Anterior cingulate cortex (tissue), 58 donors: ENCODE measurements around the gene CFAP126.
A peak's percentile ranks its signal among the peaks of the same experiment; 100 is the strongest.
"Not testable (repeated sequence)": the region's sequence is repeated elsewhere in the genome, so short reads cannot be mapped to it uniquely, and the experiment has no call there.

Experiments
- DNase-seq, 58 donors: peaks; one replicate each; lab custom pipeline; 2025; lab: John Stamatoyannopoulos, UW

Gene CFAP126

DNA sequence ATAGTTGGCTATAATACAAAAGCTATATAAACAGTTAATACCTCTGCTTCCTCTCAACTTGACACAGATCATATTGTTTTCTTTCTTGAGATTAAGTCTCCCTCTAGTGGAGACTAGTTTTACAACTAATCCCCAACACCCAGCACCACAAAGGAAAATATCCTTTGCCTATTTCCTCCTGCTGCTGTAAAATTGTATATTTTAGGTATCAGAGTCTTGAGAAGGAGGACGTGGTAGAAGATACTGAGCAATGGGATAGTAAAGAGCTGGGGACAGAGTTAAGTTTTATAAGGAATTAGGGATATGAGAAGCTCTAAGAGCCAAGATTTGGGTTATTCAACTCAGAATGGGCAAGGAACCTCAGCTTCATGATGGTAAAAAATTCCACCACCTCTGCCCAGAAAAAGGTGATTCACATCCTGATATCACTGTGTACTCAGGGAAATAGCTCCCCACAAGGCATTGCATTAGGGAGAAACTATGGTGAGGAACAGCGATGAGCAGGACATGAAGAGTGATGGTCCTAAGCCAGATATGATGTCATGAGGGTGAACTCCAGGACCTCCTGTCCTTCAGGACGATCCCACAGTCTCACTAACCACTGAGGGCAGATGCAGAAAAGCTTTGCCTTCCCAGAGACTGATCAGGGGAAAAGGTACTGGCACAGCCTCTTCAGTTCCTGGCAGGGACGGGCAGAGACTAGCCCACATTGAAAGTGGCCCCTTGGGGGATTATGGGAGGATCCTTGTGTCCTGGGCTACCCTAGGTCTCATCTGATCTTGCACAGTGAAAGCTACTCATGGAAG is 14.7 kb upstream of the CFAP126 start:
- peak in 4 of 58 donors; percentile 2 to 58 (median 20) for DNase-seq

DNA sequence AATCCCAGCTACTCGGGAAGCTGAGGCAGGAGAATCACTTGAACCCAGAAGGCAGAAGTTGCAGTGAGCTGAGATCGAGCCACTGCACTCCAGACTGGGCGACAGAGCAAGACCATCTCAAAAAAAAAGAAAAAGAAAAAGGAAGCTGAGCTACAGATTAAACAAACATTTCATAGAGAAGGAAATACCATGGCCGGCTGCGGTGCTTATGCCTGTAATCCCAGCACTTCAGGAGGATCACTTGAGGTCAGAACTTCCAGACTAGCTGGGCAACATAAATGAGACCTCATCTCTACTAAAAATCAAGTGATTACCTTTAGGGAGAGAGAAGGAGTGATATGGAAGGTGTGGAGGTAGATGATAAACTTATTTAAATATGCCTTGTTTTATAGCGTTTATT is 14.0 kb upstream of the CFAP126 start:
- no peak for DNase-seq

DNA sequence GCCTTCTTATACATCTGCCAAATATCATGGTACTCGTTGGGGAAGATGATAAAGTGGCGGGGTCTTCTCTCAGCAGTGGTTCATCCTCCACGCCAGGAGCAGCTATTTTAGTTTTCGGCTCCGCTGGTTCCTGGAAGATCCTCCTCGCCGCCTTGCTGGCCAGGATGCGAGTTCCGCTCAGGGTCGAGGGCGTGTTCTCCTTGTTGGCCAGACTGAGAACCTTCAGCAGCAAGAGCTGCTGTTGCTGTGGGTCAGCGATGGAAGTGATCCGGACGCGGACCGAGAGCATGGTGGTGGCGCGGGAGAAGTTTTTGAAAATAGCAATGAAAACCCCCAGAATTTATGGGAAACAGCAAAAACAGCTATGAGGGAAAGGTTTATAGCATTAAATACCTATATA is 11.4 kb upstream of the CFAP126 start:
- peak in 5 of 58 donors; percentile 2 to 23 (median 12) for DNase-seq

GRCh38 chr1:161378014-161378413 is 10.3 kb upstream of the CFAP126 start:
- DNase-seq = no peak

GRCh38 chr1:161374373-161374772 is 6.7 kb upstream of the CFAP126 start:
- DNase-seq = no peak

GRCh38 chr1:161373442-161373841 is 5.8 kb upstream of the CFAP126 start:
- no peak for DNase-seq

DNA sequence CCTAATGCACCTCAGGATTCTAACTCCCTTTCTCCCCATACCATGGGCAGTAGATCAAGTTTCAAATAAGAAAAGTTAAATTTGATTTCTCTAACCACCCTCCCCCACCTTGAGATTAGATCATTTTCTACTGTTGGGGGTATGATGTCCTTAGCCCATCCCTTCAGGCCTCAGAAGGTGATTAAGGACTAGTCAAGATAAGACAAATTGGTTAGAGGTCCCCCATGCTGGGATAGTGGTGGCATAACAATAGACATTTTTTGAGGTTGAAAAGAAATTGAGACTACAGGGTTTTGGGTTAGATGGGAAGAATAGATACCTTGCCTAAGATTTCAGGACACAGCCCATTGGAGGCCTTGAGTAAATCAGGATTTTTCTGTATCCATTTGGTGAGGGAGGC is 2.5 kb downstream of the CFAP126 start:
- DNase-seq = no peak

GRCh38 chr1:161364332-161364731 is 3.3 kb downstream of the CFAP126 start:
- DNase-seq = no peak

GRCh38 chr1:161359291-161359690 is 8.4 kb downstream of the CFAP126 start:
- DNase-seq = peak in 1 of 58 donors; percentile 4

GRCh38 chr1:161357073-161357472 is 10.6 kb downstream of the CFAP126 start:
- DNase-seq = no peak

DNA sequence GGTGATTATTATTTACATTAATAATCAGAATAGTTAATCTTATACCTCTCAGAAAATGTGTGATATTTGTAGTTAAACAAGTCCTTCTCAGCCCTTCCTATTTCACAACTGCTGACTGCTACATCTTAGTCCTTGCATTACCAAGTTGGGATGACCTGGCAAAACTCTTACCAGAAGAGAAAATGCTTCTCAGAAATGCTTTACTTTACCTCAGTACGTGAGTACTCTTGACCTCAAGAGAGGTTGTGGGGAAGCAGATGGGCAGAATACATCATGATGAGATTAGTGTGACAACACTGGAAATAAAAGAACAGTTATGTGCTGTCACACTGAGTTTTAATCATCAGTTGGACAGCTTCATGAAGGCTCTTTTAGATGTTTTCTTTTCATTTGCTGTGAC is 16.2 kb downstream of the CFAP126 start:
- no peak for DNase-seq

- no peak for DNase-seq
These were observed 17.0 kb downstream of the CFAP126 start for GRCh38 chr1:161350671-161351070.

DNA sequence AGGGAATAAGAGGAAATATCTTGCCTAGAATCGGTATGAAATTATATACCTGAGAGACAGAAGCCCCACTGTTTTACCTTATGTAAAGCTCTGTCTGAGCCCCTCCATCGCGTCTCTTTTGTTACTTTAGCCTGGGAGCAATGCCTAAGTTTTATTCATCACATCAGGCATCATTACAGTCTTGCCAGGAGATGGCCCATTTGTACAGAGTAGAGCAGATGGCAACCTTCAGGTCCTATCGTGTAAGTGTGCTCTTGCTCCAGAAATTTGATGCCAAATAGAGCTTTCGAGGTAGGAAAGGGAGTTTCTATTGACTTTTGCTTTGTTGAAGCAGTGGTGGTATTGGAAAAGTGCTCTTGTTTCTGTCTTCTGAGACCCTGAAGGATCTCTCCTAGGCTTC is 24.9 kb downstream of the CFAP126 start:
- DNase-seq = no peak

GRCh38 chr1:161342177-161342576 is 25.5 kb downstream of the CFAP126 start:
- DNase-seq = no peak

- no peak for DNase-seq
These were observed 31.9 kb downstream of the CFAP126 start for GRCh38 chr1:161335796-161336195.

- no peak for DNase-seq
These were observed 34.5 kb downstream of the CFAP126 start for GRCh38 chr1:161333166-161333565.

- DNase-seq = no peak
These were observed 37.3 kb downstream of the CFAP126 start for GRCh38 chr1:161330346-161330745.

DNA sequence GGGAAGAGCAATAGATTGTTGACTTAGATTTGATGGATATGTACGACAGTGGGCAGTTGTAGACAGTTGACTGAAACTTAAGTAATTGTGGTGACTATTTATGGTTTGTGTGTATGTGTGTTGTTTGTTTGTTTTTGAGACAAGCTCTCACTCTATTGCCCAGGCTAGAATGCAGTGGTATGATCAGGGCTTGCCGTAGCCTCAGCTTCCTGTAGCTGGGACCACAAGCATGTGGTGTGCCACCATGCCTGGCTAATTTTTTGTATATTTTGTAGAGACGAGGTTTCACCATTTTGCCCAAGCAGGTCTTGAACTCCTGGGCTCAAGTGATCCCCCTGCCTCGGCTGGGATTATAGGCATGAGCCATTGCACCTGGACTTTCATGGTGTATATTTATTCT is 43.7 kb downstream of the CFAP126 start:
- DNase-seq = no peak

DNA sequence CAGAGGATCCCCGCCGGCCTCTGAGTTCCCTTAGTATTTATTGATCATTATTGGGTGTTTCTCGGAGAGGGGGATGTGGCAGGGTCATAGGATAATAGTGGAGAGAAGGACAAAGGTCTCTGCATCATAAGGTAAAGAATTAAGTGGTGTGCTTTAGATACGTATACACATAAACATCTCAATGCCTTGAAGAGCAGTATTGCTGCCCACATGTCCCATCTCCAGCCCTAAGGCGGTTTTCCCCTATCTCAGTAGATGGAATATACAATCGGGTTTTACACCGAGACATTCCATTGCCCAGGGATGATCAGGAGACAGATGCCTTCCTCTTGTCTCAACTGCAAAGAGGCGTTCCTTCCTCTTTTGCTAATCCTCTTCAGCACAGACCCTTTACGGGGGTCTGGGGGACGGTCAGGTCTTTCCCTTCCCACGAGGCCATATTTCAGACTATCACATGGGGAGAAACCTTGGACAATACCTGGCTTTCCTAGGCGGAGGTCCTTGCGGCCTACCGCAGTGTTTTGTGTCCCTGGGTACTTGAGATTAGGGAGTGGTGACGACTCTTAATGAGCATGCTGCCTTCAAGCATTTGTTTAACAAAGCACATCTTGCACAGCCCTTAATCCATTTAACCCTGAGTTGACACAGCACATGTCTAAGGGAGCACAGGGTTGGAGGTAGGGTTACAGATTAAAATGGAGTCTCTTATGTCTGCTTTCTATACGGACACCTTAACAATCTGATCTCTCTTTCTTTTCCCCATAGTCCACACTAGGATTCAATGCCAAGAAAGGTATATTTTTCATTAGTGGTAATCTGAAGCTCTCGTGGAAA is 51.6 kb downstream of the CFAP126 start:
- not testable (repeated sequence) for DNase-seq
